GM06990 (cell line): ENCODE measurements around the gene MRPS5.

ENCODE experiments used
- DNase-seq: peaks from one replicate; pipeline ENCODE4 v3.0.0-alpha.2; 2011; ENCODE audit not compliant: insufficient read length; ENCODE audit errors: extremely low read depth
- H3K27me3 ChIP-seq: replicated peaks from 2 replicates; pipeline ENCODE4 v1.6.0; 2011; ENCODE audit warnings: low read length; ENCODE audit not compliant: control insufficient read depth, insufficient read depth
- H3K36me3 ChIP-seq: 2 replicates; pipeline ENCODE4 v1.5.1; 2011; ENCODE audit warnings: low read length; ENCODE audit not compliant: control insufficient read depth, insufficient read depth
- H3K4me3 ChIP-seq: replicated peaks from 2 replicates; pipeline ENCODE4 v1.5.1; 2011; ENCODE audit warnings: low read depth, mild to moderate bottlenecking, control low read depth, low read length
- CTCF ChIP-seq: IDR thresholded peaks from 2 replicates; pipeline ENCODE4 v1.5.1; 2011; ENCODE audit warnings: low read length, control low read depth, mild to moderate bottlenecking, inconsistent platforms; ENCODE audit not compliant: insufficient read depth, poor library complexity, severe bottlenecking

Gene MRPS5

DNA sequence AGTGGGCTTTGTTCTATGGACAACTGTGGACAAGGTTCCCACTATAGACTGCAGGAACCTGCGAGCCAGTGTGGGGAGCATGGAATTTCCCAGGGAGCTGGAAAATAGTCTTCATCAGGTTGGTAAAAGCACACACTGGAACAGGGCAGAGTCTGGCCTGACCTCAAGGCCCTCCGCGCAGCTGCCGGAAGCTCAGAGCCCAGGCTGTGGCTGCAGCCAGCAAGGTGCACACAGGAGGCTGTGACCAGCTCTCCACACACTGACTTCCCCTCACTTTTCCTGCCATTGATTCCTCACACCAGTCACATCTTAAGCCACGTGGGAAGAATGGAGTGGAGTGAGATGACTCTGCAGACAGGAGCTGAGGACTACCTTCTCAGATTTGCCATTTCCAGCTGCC is 77.0 kb downstream of the MRPS5 start:
- no peaks in the 10 kb centered on the region for H3K36me3 ChIP-seq
- no peak for DNase-seq
- TF ChIP-seq CTCF: no peak
- no peaks in the 10 kb centered on the region for H3K27me3 ChIP-seq
- H3K4me3 ChIP-seq: no peak overlapping the region

DNA sequence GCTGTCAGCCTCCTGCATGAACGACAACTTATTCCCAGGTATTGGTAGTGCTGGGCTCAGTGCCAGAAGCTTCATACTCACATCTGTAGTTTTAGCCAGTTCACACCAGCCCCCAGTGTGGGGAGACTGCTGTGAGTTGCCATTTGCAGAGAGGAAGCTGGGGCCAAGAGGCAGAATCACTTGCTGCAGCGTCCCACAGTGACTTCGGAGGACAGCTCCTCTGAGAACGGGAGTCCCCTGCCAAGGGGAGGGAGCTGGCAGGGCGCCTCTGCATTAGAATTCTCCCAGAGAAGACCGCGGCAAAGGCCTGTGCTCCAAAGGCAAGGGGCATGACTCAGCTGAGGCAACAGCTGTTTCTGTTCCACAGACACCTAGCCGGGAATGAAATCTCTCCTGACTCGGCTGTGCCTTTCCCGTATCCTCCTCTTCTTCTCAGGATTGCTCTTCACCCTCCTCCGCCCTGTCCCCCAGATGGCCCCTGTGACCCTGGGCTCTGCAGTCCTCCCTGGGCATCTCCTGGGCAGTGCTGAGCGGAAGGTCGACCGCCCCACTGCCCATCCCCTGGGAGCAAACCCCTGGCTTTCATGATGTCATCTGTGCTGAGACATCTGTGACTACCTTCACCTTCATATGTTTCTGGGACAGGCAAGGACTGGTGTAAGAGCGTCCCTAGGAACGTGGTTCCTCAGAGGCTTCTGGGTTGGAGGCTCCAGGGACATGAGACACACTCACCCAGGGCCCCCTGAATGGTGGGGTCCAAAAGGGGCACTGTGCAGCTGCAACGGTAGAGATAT is 78.1 kb downstream of the MRPS5 start:
- no peak for DNase-seq
- H3K36me3 ChIP-seq: no peaks in the 10 kb centered on the region
- TF ChIP-seq CTCF: no peak
- no peak overlapping the region for H3K4me3 ChIP-seq
- no peaks in the 10 kb centered on the region for H3K27me3 ChIP-seq

DNA sequence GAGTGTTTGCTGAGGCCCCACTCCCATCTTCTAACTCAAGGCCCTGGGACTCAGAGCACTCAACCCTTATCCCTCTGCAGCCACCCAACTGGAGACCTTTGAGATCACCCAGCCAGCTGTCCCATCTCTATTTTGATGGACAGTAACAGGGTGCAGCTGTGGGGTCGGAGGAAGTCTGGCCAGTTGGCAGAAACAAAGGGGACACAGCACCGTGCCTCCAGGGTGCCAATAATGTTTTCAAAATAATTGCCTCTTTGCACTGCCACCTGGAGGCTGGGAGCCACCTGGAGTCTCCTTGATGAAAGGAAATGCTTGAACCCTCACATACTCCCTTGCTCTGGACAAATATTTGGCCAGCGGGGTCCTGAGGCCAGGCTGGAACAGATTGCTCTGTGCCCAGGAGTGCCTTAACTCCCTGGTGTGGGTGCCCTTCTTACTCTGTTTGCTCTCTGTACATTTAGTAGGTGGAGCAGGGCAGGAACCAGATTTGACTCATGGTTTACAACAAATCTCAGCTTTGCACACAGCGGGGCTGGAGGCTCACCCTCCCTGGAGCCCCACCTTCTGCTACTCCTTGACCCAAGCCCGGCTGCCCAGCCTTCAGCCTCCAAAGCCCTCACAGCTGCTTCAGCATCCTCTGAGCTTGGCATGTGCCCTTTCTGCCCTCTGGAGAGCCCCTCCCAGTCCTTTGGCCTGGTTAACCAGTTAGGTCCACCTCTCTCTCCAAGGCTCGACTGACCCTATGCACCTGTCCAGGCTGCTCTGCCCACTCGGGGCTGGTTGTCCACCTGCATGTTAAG is 78.9 kb downstream of the MRPS5 start:
- H3K36me3 ChIP-seq: no peaks in the 10 kb centered on the region
- no peak for DNase-seq
- no peak for TF ChIP-seq CTCF
- no peaks in the 10 kb centered on the region for H3K27me3 ChIP-seq
- no peak overlapping the region for H3K4me3 ChIP-seq

DNA sequence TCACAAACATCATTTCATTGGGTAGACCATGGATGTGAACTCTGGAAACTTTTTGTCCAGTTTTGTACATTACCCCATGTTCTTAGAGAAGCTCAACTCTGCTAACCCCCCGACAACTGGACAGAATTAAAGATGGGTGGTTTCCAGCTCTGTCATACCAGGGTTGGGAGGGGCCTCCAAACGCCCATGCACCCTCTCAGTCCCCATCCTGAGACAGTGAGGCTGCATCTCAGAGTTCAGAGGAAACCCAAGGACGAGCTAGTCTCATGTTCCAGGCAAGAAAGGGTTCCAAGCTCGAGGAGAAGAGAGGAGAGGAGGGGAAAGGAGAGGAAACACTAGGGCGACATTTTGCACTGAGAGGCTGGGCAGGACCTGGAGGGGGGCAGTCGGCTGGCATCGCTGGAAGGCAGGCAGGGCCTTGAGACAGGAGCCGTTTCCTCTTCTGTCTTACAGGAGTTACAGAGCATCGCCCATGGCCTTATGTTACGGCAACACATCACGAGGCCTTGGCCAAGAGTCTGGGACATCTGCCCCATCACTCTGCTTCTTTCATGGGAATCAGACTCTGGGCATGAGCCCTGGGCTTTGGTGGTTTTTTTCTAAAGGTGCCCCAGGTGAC is 79.7 kb downstream of the MRPS5 start:
- TF ChIP-seq CTCF: no peak
- no peak for DNase-seq
- Histone ChIP-seq H3K36me3 (no peaks in the 10 kb centered on the region), H3K27me3 (no peaks in the 10 kb centered on the region), H3K4me3 (no peak overlapping the region)

GRCh38 chr2:95041060-95041823 is 80.4 kb downstream of the MRPS5 start:
- Histone ChIP-seq H3K36me3 (no peaks in the 10 kb centered on the region), H3K4me3 (no peak overlapping the region), H3K27me3 (no peaks in the 10 kb centered on the region)
- no peak for TF ChIP-seq CTCF
- no peak for DNase-seq
